Endothelial cell (in vitro differentiated cells): ENCODE measurements around the gene SSTR3. TPM values are rescaled to one million over a fixed set of nuclear protein-coding genes. Genes with fewer than 3 reads are reported as not detected.

Source experiments
- DNase-seq: peaks from one replicate; pipeline ENCODE4 v3.0.0; 2021; ENCODE audit warnings: low spot score
- H3K27ac Mint-ChIP-seq: one replicate; pipeline ENCODE4 v1.8.0; 2021; ENCODE audit warnings: mixed read lengths, inconsistent platforms; ENCODE audit not compliant: unreplicated experiment
- H3K27me3 Mint-ChIP-seq: one replicate; pipeline ENCODE4 v1.8.0; 2021; ENCODE audit warnings: mild to moderate bottlenecking, moderate library complexity, mixed read lengths, inconsistent platforms; ENCODE audit not compliant: unreplicated experiment
- H3K36me3 Mint-ChIP-seq: one replicate; pipeline ENCODE4 v1.8.0; 2021; ENCODE audit warnings: mild to moderate bottlenecking, low read depth, mixed read lengths, inconsistent platforms; ENCODE audit not compliant: unreplicated experiment
- H3K4me1 Mint-ChIP-seq: one replicate; pipeline ENCODE4 v1.8.0; 2021; ENCODE audit warnings: mild to moderate bottlenecking, mixed read lengths, inconsistent platforms; ENCODE audit not compliant: unreplicated experiment
- H3K4me3 Mint-ChIP-seq: one replicate; pipeline ENCODE4 v1.8.0; 2021; ENCODE audit warnings: mild to moderate bottlenecking, mixed read lengths, inconsistent platforms; ENCODE audit not compliant: unreplicated experiment
- H3K9me3 Mint-ChIP-seq: one replicate; pipeline ENCODE4 v1.8.0; 2021; ENCODE audit warnings: mixed read lengths, inconsistent platforms; ENCODE audit not compliant: unreplicated experiment
- CTCF ChIP-seq: fragments of 200-600 bp; sonication (generic); IDR thresholded peaks from one replicate; pipeline ENCODE4 v1.5.0; 2021; ENCODE audit warnings: antibody characterized with exemption; ENCODE audit not compliant: unreplicated experiment
- total RNA-seq: library from RNA; stranded (reverse); fragmentation: NEBNext Ultra II Directional; extraction: Animal tissue kit (Norgen Biotek cat#: 25700); gene quantifications from one replicate; pipeline ENCODE4 v1.2.1, GENCODE V29; 2021; ENCODE audit not compliant: unreplicated experiment

SSTR3 gene
- total RNA-seq, 1 donor from 2014 or later = 0.13 TPM

GRCh38 chr22:37154925-37155712 is 57.2 kb downstream of the SSTR3 start:
- Mint-ChIP-seq H3K27me3 (peaks cover 17% of the 10 kb centered on the region), H3K9me3 (no peaks in the 10 kb centered on the region), H3K4me1 (peaks cover 5% of the 10 kb centered on the region), H3K4me3 (peak overlapping the region; percentile 17), H3K36me3 (peaks cover 4% of the 10 kb centered on the region), H3K27ac (no peak overlapping the region)
- DNase-seq = no peak
- no peak for TF ChIP-seq CTCF

Other genes with a start within 250 kb of the SSTR3 start
- gene TST, start 193.0 kb downstream of the SSTR3 start, total RNA-seq = 39.0 TPM
- 78.7 TPM for gene MPST, start 192.7 kb downstream of the SSTR3 start, total RNA-seq
- gene KCTD17, start 160.7 kb downstream of the SSTR3 start, total RNA-seq = 46.9 TPM
- not detected for gene TMPRSS6, start 102.8 kb downstream of the SSTR3 start, total RNA-seq
- gene IL2RB, start 62.6 kb downstream of the SSTR3 start, total RNA-seq = 0.51 TPM
- gene C1QTNF6, start 24.2 kb downstream of the SSTR3 start, total RNA-seq = 32.7 TPM
- gene RAC2, start 31.8 kb upstream of the SSTR3 start, total RNA-seq = 16.6 TPM
- 0.33 TPM for gene CYTH4, start 70.0 kb upstream of the SSTR3 start, total RNA-seq
- 1.2 TPM for gene ELFN2, start 215.0 kb upstream of the SSTR3 start, total RNA-seq